Epithelial cell of esophagus (primary cell): ENCODE measurements around the gene HEATR5B.

Source experiments
- DNase-seq: peaks from one replicate; pipeline ENCODE4 v3.0.0; 2010; ENCODE audit warnings: low read depth
- H3K4me3 ChIP-seq: 2 replicates; pipeline ENCODE4 v1.5.1; 2011; ENCODE audit warnings: mild to moderate bottlenecking, low read length, control low read depth
- TF ChIP-seq, protein P1 (sequence below): IDR thresholded peaks from 2 replicates; pipeline ENCODE4 v1.5.1; 2011; ENCODE audit warnings: low read depth, mild to moderate bottlenecking, low read length, control low read depth, inconsistent platforms; ENCODE audit not compliant: insufficient read depth; ENCODE audit errors: missing control alignments

HEATR5B gene

DNA sequence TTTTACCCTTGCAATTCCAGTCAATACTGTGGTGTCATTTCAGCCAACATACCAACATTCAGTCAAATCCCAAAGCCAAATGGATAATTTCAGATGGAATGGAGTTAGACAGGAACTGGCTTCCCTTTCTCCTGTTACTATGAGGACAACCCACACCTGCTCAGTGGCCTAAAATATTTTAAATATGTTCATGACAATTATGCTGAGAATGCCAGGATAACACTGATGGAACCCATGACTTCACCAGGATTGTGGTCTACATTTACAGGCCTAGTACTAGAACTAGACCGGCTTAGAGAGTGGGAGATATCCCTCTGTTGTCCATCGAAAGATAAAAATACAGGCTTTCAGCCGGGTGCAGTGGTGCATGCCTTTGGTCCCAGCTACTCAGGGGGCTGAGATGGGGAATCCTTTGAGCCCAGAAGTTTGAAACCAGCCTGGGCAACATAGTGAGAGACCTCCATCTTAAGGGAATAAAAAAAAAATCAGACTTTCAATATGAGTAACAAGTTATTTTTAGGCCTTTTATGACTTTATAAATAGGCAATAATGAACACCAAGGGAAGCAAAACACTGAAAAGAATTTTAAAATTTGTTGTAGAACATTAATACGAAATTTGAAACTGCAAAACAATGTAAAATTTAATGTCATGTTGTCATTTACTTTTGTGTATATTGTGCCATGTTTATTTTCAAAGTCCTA is 14.4 kb upstream of the HEATR5B start:
- no peak overlapping the region for H3K4me3 ChIP-seq
- no peak for DNase-seq
- TF ChIP-seq, protein P1, sequence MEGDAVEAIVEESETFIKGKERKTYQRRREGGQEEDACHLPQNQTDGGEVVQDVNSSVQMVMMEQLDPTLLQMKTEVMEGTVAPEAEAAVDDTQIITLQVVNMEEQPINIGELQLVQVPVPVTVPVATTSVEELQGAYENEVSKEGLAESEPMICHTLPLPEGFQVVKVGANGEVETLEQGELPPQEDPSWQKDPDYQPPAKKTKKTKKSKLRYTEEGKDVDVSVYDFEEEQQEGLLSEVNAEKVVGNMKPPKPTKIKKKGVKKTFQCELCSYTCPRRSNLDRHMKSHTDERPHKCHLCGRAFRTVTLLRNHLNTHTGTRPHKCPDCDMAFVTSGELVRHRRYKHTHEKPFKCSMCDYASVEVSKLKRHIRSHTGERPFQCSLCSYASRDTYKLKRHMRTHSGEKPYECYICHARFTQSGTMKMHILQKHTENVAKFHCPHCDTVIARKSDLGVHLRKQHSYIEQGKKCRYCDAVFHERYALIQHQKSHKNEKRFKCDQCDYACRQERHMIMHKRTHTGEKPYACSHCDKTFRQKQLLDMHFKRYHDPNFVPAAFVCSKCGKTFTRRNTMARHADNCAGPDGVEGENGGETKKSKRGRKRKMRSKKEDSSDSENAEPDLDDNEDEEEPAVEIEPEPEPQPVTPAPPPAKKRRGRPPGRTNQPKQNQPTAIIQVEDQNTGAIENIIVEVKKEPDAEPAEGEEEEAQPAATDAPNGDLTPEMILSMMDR, result no peak

DNA sequence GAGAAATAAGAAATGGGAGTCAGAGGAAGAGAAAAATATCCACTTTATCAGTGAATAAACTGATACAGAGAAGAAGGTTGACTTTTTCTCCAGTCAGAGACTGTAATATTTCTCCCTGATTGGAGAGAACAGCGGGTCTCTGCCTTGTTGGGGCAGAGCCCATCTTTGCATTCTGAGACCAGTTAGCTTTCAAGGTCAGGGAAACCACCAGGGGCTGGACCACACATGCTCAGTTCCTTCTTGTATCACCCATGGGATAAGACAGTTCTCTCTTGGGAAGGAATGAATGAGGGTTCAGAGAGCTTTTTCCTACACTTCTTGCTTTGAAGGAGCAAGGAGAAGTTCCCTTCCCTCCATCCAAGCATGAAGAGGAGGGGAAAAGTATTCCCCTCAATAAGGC is 12.4 kb upstream of the HEATR5B start:
- no peak overlapping the region for H3K4me3 ChIP-seq
- TF ChIP-seq, protein P1, result no peak

DNA sequence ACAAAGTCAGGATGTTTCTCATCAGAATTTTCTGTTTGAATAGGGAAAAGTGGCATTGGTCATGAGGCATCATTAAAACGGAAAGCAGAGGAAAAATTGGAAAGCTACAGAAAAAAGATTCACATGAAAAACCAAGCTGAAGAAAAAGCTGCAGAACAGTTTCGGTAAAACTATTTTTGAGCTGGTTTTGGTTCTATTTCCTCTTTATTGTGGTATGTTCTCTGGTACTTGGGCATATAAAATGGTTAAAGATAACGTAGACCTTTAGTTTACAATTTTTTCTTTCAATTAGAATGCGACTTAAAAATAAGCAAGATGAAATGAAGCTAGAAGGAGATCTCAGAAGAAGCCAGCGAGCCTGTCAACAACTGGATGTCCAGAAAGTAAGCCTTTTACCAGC is 7.7 kb upstream of the HEATR5B start:
- H3K4me3 ChIP-seq, result no peak overlapping the region
- no peak for DNase-seq
- TF ChIP-seq, protein P1, result no peak

More for the DNA sequence above, 12.4 kb upstream of the HEATR5B start:
- no peak for DNase-seq

DNA sequence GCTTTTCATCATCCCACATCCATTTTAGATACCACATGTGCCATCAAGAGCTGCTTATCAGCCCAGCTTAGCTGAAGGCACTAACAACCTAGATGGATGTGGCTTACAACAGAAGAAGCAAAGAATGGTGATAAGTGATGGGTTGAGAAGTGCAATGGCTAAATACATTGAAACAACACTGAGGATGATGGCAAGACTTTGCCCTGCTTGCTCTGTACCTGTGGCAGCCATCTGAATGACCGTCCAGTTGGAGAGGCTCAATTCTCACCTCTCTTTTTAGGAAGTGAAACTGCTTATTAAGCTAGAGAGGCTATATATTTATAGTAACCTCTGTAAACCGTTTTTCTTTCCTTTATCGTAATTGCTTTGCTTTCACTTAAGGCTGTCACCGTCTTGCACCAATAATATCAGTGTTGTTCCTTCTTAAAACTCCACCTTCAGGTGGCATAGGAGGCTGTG is 5.9 kb upstream of the HEATR5B start:
- H3K4me3 ChIP-seq, result no peak overlapping the region

DNA sequence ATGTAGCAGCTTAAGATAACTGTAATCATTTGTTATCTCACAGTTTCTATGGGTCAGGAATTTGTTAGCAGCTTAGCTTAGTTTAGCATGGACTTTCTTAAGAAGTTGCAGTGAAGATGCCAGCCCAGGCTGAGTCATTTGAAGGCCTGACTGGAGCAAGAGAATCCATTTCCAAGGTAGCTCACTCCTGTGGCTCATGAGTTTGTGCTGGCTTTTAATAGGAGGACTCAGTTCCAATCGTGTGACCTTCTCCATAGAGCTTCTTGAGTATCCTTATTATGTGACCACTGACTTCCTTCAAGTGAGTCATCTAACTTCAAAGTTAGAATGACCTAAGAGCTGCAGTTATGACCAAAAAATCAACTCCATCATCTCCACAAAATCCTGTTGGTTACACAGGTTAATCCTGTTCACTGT is 1.6 kb upstream of the HEATR5B start:
- H3K4me3 ChIP-seq, result no peak overlapping the region
- TF ChIP-seq, protein P1, result no peak
- DNase-seq, result peak; percentile 55

More for the DNA sequence above, 5.9 kb upstream of the HEATR5B start:
- DNase-seq, result no peak
- TF ChIP-seq, protein P1, result no peak

DNA sequence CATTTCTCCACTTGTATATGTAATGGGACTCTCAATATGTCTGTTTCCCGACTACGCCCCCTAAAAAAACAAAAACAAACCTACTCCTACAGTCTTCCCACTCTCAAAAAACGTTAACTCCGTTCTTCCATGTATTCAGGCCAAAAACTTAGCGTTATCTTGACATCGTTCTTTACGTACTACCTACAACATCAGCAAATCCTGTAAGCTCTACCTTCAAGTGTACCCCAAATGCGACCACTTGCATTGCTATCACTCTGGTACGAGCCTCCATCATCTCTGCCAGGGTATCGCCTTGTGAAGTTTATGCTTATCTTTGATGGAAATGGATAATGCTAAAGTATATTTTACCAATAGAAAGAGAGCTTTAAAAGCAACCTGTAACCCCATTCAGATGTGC is 625 bp upstream of the HEATR5B start:
- DNase-seq, result no peak
- peak overlapping the region; percentile 99 for H3K4me3 ChIP-seq
- TF ChIP-seq, protein P1, result no peak

DNA sequence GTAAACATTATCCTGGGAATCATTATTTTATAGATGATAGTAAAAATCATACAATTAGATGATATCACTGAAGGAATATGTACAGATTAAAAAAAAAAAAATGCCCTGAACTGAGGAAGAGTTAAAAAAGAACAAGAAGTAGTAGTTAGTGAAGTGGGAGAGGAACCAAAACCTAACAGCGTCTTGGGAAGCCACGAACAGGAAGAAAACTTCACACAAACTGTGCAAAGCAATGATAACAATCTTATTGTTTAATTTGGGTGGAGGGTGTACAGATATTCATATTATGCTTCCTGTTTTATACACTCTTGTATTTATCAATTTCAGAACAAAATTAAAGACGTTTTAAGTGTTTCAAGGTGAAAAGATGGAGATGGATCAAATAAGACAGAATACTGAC is 3.5 kb downstream of the HEATR5B start:
- TF ChIP-seq, protein P1, result no peak
- no peak overlapping the region for H3K4me3 ChIP-seq
- DNase-seq, result no peak
